DOHH2 (cell line): ENCODE measurements around the gene SLC22A4.

ENCODE experiments used
- H3F3A ChIP-seq: fragments of 200-600 bp; sonication (generic), shearing (Covaris generic); 2 replicates; pipeline ENCODE4 v1.6.0; 2016; ENCODE audit warnings: antibody characterized with exemption, mild to moderate bottlenecking; ENCODE audit not compliant: control insufficient read depth, insufficient read depth
- H3K27ac ChIP-seq: fragments of 200-600 bp; sonication (generic); 2 replicates; pipeline ENCODE4 v1.5.1; 2014; ENCODE audit warnings: low read depth, mild to moderate bottlenecking, low read length, moderate library complexity
- H3K27me3 ChIP-seq: fragments of 200-600 bp; sonication (generic); 2 replicates; pipeline ENCODE4 v1.6.1; 2014; ENCODE audit warnings: mild to moderate bottlenecking, low read length, mixed read lengths; ENCODE audit not compliant: control insufficient read depth
- H3K36me3 ChIP-seq: fragments of 200-600 bp; sonication (generic); 2 replicates; pipeline ENCODE4 v1.6.1; 2014; ENCODE audit warnings: mild to moderate bottlenecking, low read length, moderate library complexity, mixed read lengths; ENCODE audit not compliant: control insufficient read depth
- H3K4me1 ChIP-seq: fragments of 200-600 bp; sonication (generic); 2 replicates; pipeline ENCODE4 v1.6.1; 2014; ENCODE audit warnings: mild to moderate bottlenecking, low read length, mixed read lengths; ENCODE audit not compliant: control insufficient read depth
- H3K4me2 ChIP-seq: fragments of 200-600 bp; sonication (generic); 2 replicates; pipeline ENCODE4 v1.6.0; 2014; ENCODE audit warnings: mild to moderate bottlenecking, low read length, moderate library complexity
- H3K4me3 ChIP-seq: fragments of 200-600 bp; sonication (generic); 2 replicates; pipeline ENCODE4 v1.5.1; 2014; ENCODE audit warnings: mild to moderate bottlenecking, low read length, mixed read lengths
- H3K79me2 ChIP-seq: fragments of 200-600 bp; sonication (generic); 2 replicates; pipeline ENCODE4 v1.6.1; 2014; ENCODE audit warnings: mild to moderate bottlenecking, low read length, mixed read lengths; ENCODE audit not compliant: control insufficient read depth
- H3K9me2 ChIP-seq: fragments of 200-600 bp; sonication (generic); replicated peaks from 2 replicates; pipeline ENCODE4 v1.6.1; 2014; ENCODE audit warnings: mild to moderate bottlenecking, low read length, mixed read lengths; ENCODE audit not compliant: control insufficient read depth
- H3K9me3 ChIP-seq: fragments of 200-600 bp; sonication (generic); 2 replicates; pipeline ENCODE4 v1.6.1; 2014; ENCODE audit warnings: antibody characterized with exemption, low read length, mixed read lengths; ENCODE audit not compliant: control insufficient read depth, insufficient read depth
- H4K20me1 ChIP-seq: fragments of 200-600 bp; sonication (generic); 2 replicates; pipeline ENCODE4 v1.6.0; 2014; ENCODE audit warnings: low read depth, mild to moderate bottlenecking, antibody characterized with exemption, low read length, moderate library complexity; ENCODE audit not compliant: control insufficient read depth, insufficient read depth
- CTCF ChIP-seq: fragments of 200-600 bp; sonication (generic); IDR thresholded peaks from one replicate; pipeline ENCODE4 v1.5.1; 2014; ENCODE audit warnings: antibody characterized with exemption, mild to moderate bottlenecking, low read depth, low read length; ENCODE audit not compliant: poor library complexity, severe bottlenecking
- EZH2phosphoT487 ChIP-seq: fragments of 200-600 bp; sonication (generic); IDR thresholded peaks from 2 replicates; pipeline ENCODE4 v1.6.1; 2017; ENCODE audit warnings: borderline replicate concordance, mild to moderate bottlenecking, antibody characterized with exemption, low read length, moderate library complexity, mixed read lengths

Gene SLC22A4

DNA sequence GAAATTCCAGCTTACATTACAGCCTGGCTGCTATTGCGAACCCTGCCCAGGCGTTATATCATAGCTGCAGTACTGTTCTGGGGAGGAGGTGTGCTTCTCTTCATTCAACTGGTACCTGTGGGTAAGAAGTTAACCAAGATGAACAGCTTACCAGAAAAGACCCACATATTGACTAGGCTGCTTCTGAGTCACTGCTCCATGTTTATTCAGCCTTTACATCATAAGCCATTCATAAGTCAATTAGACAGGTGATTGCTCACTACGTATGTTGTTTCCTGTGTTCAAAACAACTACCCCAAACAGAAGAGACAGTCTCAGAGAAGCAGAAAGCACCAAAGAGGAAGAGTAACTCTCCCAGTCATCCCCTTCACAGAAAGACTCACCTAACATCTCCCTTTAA is 40.6 kb downstream of the SLC22A4 start:
- no peaks in the 10 kb centered on the region for H3K4me1 ChIP-seq
- no peaks in the 10 kb centered on the region for H4K20me1 ChIP-seq
- no peak overlapping the region for H3K27ac ChIP-seq
- H3K36me3 ChIP-seq: no peaks in the 10 kb centered on the region
- no peak for TF ChIP-seq CTCF
- TF ChIP-seq EZH2phosphoT487: no peak
- no peaks in the 10 kb centered on the region for H3K9me2 ChIP-seq
- H3K4me2 ChIP-seq: no peak overlapping the region
- H3K27me3 ChIP-seq: no peaks in the 10 kb centered on the region
- no peak overlapping the region for H3K4me3 ChIP-seq
- no peaks in the 10 kb centered on the region for H3K79me2 ChIP-seq
- no peaks in the 10 kb centered on the region for H3K9me3 ChIP-seq
- H3F3A ChIP-seq: no peaks in the 10 kb centered on the region

DNA sequence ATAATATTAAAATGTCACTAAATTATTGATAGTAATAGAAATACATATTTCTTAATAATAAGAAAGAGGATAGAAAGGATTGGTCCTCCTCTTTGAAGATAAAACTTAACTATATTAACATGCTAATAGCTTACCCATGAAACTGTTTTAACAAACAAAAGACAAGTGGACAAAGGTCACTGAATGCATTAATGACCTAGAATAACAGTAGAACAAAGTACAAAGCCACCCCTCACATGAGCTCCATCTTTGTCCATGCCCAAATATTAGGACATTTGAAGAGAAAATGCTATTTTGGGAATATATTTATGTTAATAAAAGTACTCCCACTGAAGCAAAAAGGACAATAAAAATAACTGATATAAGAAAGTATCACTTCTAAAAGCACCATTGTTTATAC is 41.2 kb downstream of the SLC22A4 start:
- no peaks in the 10 kb centered on the region for H4K20me1 ChIP-seq
- no peaks in the 10 kb centered on the region for H3K36me3 ChIP-seq
- TF ChIP-seq CTCF (no peak), EZH2phosphoT487 (no peak)
- H3K79me2 ChIP-seq: no peaks in the 10 kb centered on the region
- H3K27ac ChIP-seq: no peak overlapping the region
- no peaks in the 10 kb centered on the region for H3F3A ChIP-seq
- no peaks in the 10 kb centered on the region for H3K27me3 ChIP-seq
- no peak overlapping the region for H3K4me3 ChIP-seq
- no peaks in the 10 kb centered on the region for H3K4me1 ChIP-seq
- H3K4me2 ChIP-seq: no peak overlapping the region
- H3K9me2 ChIP-seq: no peaks in the 10 kb centered on the region
- H3K9me3 ChIP-seq: no peaks in the 10 kb centered on the region

GRCh38 chr5:132339502-132339901 is 45.3 kb downstream of the SLC22A4 start:
- Histone ChIP-seq H3K79me2 (no peaks in the 10 kb centered on the region), H3F3A (no peaks in the 10 kb centered on the region), H3K4me1 (no peaks in the 10 kb centered on the region), H3K27ac (no peak overlapping the region), H3K4me2 (no peak overlapping the region), H3K9me2 (no peaks in the 10 kb centered on the region), H4K20me1 (no peaks in the 10 kb centered on the region), H3K4me3 (no peak overlapping the region), H3K27me3 (no peaks in the 10 kb centered on the region), H3K9me3 (no peaks in the 10 kb centered on the region), H3K36me3 (no peaks in the 10 kb centered on the region)
- TF ChIP-seq CTCF: no peak
- no peak for TF ChIP-seq EZH2phosphoT487
